ENCODE data around the gene SMAD3.

DNA sequence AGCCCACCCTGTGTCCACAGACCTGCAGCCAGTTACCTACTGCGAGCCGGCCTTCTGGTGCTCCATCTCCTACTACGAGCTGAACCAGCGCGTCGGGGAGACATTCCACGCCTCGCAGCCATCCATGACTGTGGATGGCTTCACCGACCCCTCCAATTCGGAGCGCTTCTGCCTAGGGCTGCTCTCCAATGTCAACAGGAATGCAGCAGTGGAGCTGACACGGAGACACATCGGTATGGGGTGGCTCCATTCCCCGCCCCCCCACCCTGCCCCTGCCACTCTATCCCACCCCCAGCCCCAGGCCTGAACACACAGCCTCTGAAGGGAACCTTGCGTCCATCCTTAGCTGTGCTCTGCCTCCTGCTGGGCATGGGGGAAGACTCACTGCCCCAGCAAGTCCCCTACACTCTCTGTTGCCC is 115.8 kb downstream of the SMAD3 start:
- TF ChIP-seq POLR2A (IDR thresholded peaks at IDR 0.05) (no peak), CTCF (IDR thresholded peaks at IDR 0.05) (no peak)

Data from prostate gland (tissue), 2 donors.